D721Med (cell line): ENCODE results near the gene GRIP2.

Experiments
- DNase-seq: peaks from one replicate; pipeline ENCODE4 v3.0.0; 2011; ENCODE audit warnings: low spot score; ENCODE audit not compliant: insufficient read length
- FAIRE-seq: peaks from 2 replicates; lab custom pipeline; 2011; peaks lifted over from hg19 to GRCh38; lab: Jason Lieb, UNC
- TF ChIP-seq, protein P1 (sequence below): IDR thresholded peaks from 2 replicates; pipeline ENCODE4 v1.5.1; 2012; ENCODE audit warnings: mild to moderate bottlenecking, control low read depth; ENCODE audit not compliant: insufficient read depth; ENCODE audit errors: missing control alignments

Gene GRIP2

DNA sequence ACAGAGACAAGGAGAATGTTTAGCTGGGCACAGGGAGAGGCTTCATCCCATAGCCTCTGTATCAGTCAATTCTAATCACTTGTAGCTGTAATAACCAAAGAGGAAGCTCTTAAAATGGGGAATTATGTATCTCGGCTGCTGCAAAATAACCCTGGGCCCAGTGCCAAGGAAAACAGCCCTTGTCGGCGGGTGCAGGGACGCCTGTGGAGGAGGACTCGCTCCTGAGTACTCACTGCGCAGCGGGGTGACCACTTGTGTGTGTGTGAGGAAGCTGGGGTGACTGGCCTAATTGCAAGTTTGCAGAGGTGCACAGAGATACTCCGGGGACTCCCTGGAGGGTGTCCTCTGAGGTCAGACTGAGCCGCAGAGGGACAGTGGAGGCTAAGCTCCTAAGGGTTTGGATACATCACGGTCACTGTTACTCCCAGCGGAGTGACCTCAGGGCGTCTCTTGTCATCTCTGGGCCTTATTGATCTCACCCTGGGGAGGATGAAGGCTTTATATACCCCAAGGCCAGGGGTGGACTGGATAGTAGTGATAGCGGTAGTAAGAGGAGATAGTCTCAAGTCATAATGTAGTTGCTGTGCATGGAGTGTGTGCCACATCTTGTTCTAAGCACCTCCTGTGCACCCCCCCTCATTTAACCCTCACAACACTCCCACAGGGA, 100.5 kb downstream of the GRIP2 start:
- no peak for DNase-seq
- FAIRE-seq: no peak
- TF ChIP-seq, protein P1, sequence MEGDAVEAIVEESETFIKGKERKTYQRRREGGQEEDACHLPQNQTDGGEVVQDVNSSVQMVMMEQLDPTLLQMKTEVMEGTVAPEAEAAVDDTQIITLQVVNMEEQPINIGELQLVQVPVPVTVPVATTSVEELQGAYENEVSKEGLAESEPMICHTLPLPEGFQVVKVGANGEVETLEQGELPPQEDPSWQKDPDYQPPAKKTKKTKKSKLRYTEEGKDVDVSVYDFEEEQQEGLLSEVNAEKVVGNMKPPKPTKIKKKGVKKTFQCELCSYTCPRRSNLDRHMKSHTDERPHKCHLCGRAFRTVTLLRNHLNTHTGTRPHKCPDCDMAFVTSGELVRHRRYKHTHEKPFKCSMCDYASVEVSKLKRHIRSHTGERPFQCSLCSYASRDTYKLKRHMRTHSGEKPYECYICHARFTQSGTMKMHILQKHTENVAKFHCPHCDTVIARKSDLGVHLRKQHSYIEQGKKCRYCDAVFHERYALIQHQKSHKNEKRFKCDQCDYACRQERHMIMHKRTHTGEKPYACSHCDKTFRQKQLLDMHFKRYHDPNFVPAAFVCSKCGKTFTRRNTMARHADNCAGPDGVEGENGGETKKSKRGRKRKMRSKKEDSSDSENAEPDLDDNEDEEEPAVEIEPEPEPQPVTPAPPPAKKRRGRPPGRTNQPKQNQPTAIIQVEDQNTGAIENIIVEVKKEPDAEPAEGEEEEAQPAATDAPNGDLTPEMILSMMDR: no peak
